IPS-15b (cell line): ENCODE results near the gene NAB1.

Source experiments
- H3K27me3 ChIP-seq: one replicate; pipeline ENCODE4 v1.6.1; 2013; ENCODE audit warnings: low read length; ENCODE audit not compliant: control insufficient read depth, insufficient read depth
- H3K36me3 ChIP-seq: one replicate; pipeline ENCODE4 v1.6.1; 2013; ENCODE audit warnings: low read length; ENCODE audit not compliant: control insufficient read depth, insufficient read depth
- H3K4me1 ChIP-seq: one replicate; pipeline ENCODE4 v1.6.1; 2013; ENCODE audit warnings: mild to moderate bottlenecking, low read length; ENCODE audit not compliant: control insufficient read depth, insufficient read depth
- H3K4me3 ChIP-seq: one replicate; pipeline ENCODE4 v1.5.1; 2013; ENCODE audit warnings: low read depth, low read length
- H3K9ac ChIP-seq: one replicate; pipeline ENCODE4 v1.6.1; 2013; ENCODE audit warnings: low read depth, mild to moderate bottlenecking, low read length
- H3K9me3 ChIP-seq: one replicate; pipeline ENCODE4 v1.6.1; 2013; ENCODE audit warnings: mild to moderate bottlenecking, low read length; ENCODE audit not compliant: control insufficient read depth, insufficient read depth

NAB1 gene

DNA sequence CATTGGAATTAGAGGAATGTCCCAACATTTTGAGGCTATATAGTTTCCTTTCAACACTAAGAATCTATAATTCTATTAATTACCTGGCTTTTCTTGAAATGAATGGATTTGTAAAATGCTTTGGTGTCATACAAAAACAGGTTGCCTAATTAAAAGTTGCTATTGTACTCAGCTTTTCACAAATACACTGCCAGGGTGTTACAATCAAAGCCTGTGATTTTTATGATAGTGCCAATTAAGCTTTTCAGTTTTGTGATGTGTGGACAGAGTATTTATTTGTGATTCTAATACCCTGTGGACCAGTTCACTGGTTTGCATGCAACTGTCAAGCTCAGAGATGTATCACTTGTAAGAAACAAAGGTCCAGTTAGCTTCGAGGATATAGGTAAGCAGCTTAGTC lies 71.8 kb downstream of the NAB1 start:
- Histone ChIP-seq H3K4me3 (no peak overlapping the region), H3K27me3 (no peaks in the 10 kb centered on the region), H3K9ac (no peak overlapping the region), H3K4me1 (no peaks in the 10 kb centered on the region), H3K36me3 (no peaks in the 10 kb centered on the region), H3K9me3 (no peaks in the 10 kb centered on the region)

DNA sequence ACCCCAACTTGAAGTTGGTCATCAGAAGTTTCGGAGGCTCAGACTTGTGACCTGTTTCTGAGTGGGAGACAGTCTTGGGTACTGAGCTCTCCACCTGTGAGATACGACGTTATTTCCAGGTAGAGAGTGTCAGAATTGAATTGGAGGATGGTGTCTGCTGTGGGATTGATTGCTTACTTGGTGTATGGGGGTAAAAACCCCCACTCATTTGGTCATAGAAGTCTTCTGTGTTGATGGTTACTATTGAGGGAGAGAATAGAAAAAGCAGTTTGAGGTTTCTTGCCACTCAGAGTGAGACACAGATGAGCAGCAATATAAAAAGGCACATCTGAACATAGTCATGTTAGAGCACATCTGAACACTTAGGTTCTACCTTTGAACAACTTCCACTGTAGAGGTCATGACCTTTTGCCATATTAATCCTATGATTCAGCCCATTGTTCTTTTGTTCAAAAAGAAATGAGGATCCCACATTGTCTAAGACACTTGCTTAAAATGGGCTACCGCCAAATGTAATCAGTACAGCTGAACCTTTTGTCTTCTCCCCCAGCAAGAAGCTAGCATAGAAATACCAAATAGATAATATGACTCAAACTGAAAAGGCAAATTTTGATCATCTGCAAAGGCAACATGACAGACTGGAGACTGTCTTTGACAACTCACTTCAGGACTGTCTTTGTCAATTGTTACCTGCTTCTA lies 73.3 kb downstream of the NAB1 start:
- H3K27me3 ChIP-seq, result no peaks in the 10 kb centered on the region
- H3K9me3 ChIP-seq, result no peaks in the 10 kb centered on the region
- no peak overlapping the region for H3K9ac ChIP-seq
- H3K36me3 ChIP-seq, result no peaks in the 10 kb centered on the region
- no peak overlapping the region for H3K4me3 ChIP-seq
- no peaks in the 10 kb centered on the region for H3K4me1 ChIP-seq

DNA sequence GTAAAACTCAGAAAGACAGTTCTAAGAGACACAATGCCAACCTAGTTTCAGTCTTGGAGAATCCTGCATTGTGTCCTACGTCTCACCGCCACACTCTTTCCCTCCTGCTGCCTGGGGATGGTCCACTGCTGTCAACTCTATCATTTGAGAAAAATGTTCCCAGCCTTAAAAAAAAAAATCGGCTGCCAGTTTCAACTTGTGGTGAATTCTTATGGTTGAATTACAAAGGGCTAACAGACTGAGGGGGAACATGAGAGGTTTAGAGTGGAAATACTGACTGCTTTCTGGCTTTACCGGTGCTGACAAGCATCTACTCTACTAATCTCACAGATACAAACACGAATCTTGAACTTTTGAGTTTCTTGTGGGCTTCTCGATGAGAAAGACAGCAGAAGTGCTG lies 74.0 kb downstream of the NAB1 start:
- H3K4me3 ChIP-seq, result no peak overlapping the region
- no peaks in the 10 kb centered on the region for H3K27me3 ChIP-seq
- no peaks in the 10 kb centered on the region for H3K9me3 ChIP-seq
- no peaks in the 10 kb centered on the region for H3K36me3 ChIP-seq
- H3K4me1 ChIP-seq, result no peaks in the 10 kb centered on the region
- no peak overlapping the region for H3K9ac ChIP-seq

DNA sequence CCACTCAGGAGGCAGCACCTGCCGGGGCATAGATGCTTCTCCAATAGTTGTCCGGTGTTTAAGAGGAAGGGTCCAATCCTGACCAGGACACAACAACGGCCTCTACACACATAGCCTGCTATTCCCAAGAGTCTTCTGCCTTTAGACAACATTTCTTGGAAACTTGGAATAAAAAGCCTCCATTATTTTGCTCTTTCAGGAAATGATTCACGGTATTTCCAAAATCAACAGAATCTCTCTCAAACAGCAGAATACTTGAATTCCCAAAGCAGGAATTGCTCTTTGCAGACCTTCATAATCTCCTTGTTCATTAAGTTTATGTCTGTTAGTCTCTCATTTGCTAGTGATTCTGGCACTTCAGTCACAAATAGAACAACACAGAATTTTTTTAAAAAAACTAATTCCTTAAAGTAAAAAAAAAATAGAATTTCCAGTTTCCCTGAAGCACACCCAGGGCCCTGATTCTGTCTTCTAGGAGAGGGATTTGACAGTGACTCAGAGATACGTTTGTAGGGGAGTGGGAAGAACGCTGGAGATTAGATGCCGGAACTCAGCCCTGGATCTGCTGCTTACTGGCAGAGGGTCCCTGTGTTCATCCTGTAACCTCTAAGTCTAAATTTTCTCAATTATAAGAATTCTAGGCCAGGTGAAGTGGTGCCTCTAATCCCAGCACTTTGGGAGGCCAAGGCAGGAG lies 74.7 kb downstream of the NAB1 start:
- H3K9me3 ChIP-seq, result no peaks in the 10 kb centered on the region
- H3K4me1 ChIP-seq, result no peaks in the 10 kb centered on the region
- no peaks in the 10 kb centered on the region for H3K27me3 ChIP-seq
- no peak overlapping the region for H3K9ac ChIP-seq
- H3K36me3 ChIP-seq, result no peaks in the 10 kb centered on the region
- H3K4me3 ChIP-seq, result no peak overlapping the region

DNA sequence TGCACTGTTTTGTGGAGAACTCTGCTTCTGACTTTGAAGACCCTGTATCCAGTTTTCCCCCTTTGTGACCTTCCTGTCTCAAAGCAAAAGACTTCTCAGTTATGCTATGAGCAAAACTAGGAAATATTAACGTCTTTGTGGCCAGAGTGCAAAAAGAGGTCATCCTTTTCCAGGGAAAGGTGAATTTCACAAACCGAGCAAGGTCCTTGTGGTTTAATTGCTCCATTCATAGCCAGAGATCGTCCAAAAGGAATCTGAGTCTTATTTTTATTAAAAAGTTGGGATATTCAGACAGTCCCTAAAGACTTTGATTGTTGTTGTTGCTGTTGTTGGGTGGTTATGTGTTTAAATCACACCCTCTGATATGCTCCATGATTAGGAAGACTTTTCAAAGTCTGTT lies 77.4 kb downstream of the NAB1 start:
- H3K27me3 ChIP-seq, result no peaks in the 10 kb centered on the region
- no peak overlapping the region for H3K9ac ChIP-seq
- H3K36me3 ChIP-seq, result no peaks in the 10 kb centered on the region
- no peaks in the 10 kb centered on the region for H3K9me3 ChIP-seq
- H3K4me3 ChIP-seq, result no peak overlapping the region
- H3K4me1 ChIP-seq, result no peaks in the 10 kb centered on the region

DNA sequence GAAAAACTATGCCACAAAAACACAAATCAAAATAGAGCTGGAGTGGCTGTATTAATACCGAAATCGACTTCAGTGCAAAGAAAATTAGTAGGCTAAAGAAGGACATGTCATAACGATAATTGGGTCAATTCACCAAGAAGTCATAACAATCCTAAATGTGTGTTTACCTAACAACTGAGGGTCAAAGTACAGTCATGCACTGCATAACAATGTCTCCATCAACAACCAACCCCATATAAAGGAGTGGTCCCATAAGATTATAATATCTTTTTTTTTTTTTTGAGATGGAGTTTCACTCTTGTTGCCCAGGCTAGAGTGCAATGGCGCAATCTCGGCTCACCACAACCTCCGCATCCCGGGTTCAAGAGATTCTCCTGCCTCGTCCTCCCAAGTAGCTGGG lies 87.5 kb downstream of the NAB1 start:
- no peak overlapping the region for H3K4me3 ChIP-seq
- H3K4me1 ChIP-seq, result no peaks in the 10 kb centered on the region
- H3K36me3 ChIP-seq, result no peaks in the 10 kb centered on the region
- no peaks in the 10 kb centered on the region for H3K9me3 ChIP-seq
- H3K27me3 ChIP-seq, result no peaks in the 10 kb centered on the region
- H3K9ac ChIP-seq, result no peak overlapping the region

DNA sequence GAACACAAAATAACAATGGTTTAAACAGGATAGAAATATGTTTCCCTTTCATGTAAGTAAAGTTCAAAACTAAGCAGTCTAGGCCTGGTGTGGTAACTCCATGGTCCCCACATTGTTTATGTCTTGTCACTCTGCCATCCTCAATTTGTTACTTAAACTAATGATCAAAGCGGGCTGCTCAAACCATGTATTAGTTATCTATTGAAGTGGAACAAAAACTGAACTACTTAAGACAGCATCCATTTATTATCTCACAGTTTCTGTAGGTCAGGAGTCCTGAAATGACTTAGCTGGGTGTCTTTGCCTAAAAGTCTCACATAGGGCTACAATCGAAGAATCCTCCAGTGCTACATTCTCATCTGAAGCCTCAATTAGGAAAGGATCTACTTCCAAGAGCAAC lies 91.6 kb downstream of the NAB1 start:
- Histone ChIP-seq H3K9me3 (no peaks in the 10 kb centered on the region), H3K4me3 (no peak overlapping the region), H3K9ac (no peak overlapping the region), H3K36me3 (no peaks in the 10 kb centered on the region), H3K4me1 (no peaks in the 10 kb centered on the region), H3K27me3 (no peaks in the 10 kb centered on the region)
